GM23248 (cell line): ENCODE results near the gene FAM120A. TPM values are rescaled to one million over a fixed set of nuclear protein-coding genes. Genes with fewer than 3 reads are reported as not detected.

Source experiments
- DNase-seq: peaks from one replicate; pipeline ENCODE4 v3.0.0-alpha.2; 2015
- H2AFZ ChIP-seq: fragments of 200-600 bp; sonication (generic); 2 replicates; pipeline ENCODE4 v1.6.1; 2016; ENCODE audit warnings: antibody characterized with exemption
- H3F3A ChIP-seq: fragments of 200-600 bp; sonication (generic); 2 replicates; pipeline ENCODE4 v1.6.1; 2016; ENCODE audit warnings: mild to moderate bottlenecking, antibody characterized with exemption, mixed run types; ENCODE audit not compliant: insufficient read depth
- H3K27ac ChIP-seq: fragments of 200-600 bp; sonication (generic); 2 replicates; pipeline ENCODE4 v1.5.1; 2016; ENCODE audit warnings: mild to moderate bottlenecking
- H3K27me3 ChIP-seq: fragments of 200-600 bp; sonication (generic); replicated peaks from 2 replicates; pipeline ENCODE4 v1.6.1; 2016; ENCODE audit warnings: mild to moderate bottlenecking; ENCODE audit not compliant: insufficient read depth
- H3K36me3 ChIP-seq: fragments of 200-600 bp; sonication (generic); 2 replicates; pipeline ENCODE4 v1.6.1; 2016; ENCODE audit warnings: low read depth, mild to moderate bottlenecking
- H3K4me1 ChIP-seq: fragments of 200-600 bp; sonication (generic); 2 replicates; pipeline ENCODE4 v1.6.1; 2016; ENCODE audit warnings: mild to moderate bottlenecking; ENCODE audit not compliant: insufficient read depth
- H3K4me2 ChIP-seq: fragments of 200-600 bp; sonication (generic); one replicate; pipeline ENCODE4 v1.6.1; 2016; ENCODE audit warnings: mild to moderate bottlenecking; ENCODE audit not compliant: unreplicated experiment
- H3K4me3 ChIP-seq: fragments of 200-600 bp; sonication (generic); 2 replicates; pipeline ENCODE4 v1.5.1; 2016; ENCODE audit warnings: mild to moderate bottlenecking
- H3K79me2 ChIP-seq: fragments of 200-600 bp; sonication (generic); 2 replicates; pipeline ENCODE4 v1.6.1; 2016; ENCODE audit warnings: mild to moderate bottlenecking; ENCODE audit not compliant: insufficient read depth
- H3K9ac ChIP-seq: fragments of 200-600 bp; sonication (generic); 2 replicates; pipeline ENCODE4 v1.6.1; 2016; ENCODE audit warnings: mild to moderate bottlenecking
- H3K9me2 ChIP-seq: fragments of 200-600 bp; sonication (generic); 2 replicates; pipeline ENCODE4 v1.6.1; 2016; ENCODE audit warnings: mixed run types, mild to moderate bottlenecking, moderate library complexity; ENCODE audit not compliant: insufficient read depth
- H3K9me3 ChIP-seq: fragments of 200-600 bp; sonication (generic); one replicate; pipeline ENCODE4 v1.6.1; 2017; ENCODE audit warnings: low read depth
- H4K20me1 ChIP-seq: fragments of 200-600 bp; sonication (generic); 2 replicates; pipeline ENCODE4 v1.6.0; 2016; ENCODE audit not compliant: insufficient read depth
- EZH2 ChIP-seq: fragments of 200-600 bp; sonication (generic); IDR thresholded peaks from 2 replicates; pipeline ENCODE4 v1.6.1; 2018; ENCODE audit warnings: antibody characterized with exemption, mild to moderate bottlenecking; ENCODE audit not compliant: insufficient read depth, poor library complexity, severe bottlenecking
- EZH2phosphoT487 ChIP-seq: fragments of 200-600 bp; sonication (generic); IDR thresholded peaks from 2 replicates; pipeline ENCODE4 v1.6.1; 2018; ENCODE audit warnings: antibody characterized with exemption, moderate library complexity, mild to moderate bottlenecking, low read depth; ENCODE audit not compliant: insufficient read depth
- WGBS, 2 experiments: methylation state at CpG; one replicate each; pipeline ENCODE4 v1.1.6; 2015 to 2017; ENCODE audit warnings: low lambda C conversion rate in 2 of 2, low coverage in 1 of 2; ENCODE audit errors: missing lambda C conversion rate in 2 of 2; 5-methylcytosine and 5-hydroxymethylcytosine counted together
- in situ Hi-C: fragments of 300-500 bp; cut with MboI; formaldehyde crosslinking; loops from 2 replicates; pipeline ENCODE4 v1.15.0; 2020
- polyA plus RNA-seq: library from polyadenylated mRNA; unstranded; fragments of >200 nt; fragmentation: Nextera tagmentation; extraction: Ambion mirVana; gene quantifications from 2 replicates; pipeline ENCODE4 v1.2.1, GENCODE V29; 2016
- total RNA-seq: library from RNA; depleted of rRNA; stranded (reverse); fragments of >200 nt; shearing (Covaris generic); gene quantifications from 2 replicates; pipeline ENCODE4 v1.2.3, GENCODE V29; 2014

The FAM120A gene
- total and polyA plus RNA-seq, 2 experiments from 2014 or later = 28.9 to 90.5 TPM

- H3K4me3 ChIP-seq = no peak overlapping the region
- no peak for TF ChIP-seq EZH2phosphoT487
- TF ChIP-seq EZH2 = no peak
- H3K9me3 ChIP-seq = no peaks in the 10 kb centered on the region
- no peaks in the 10 kb centered on the region for H3F3A ChIP-seq
- in situ Hi-C loops = no loop called here
- no peaks in the 10 kb centered on the region for H3K27me3 ChIP-seq
- H3K4me1 ChIP-seq = peaks cover 9% of the 10 kb centered on the region; the same call in 1 of the 2 replicates
- H3K4me2 ChIP-seq = no peak overlapping the region
- peaks cover 97% of the 10 kb centered on the region for H3K79me2 ChIP-seq
- WGBS, 2 experiments = 52 to 56% methylated on average over 2 of the region's 2 CpGs
- H2AFZ ChIP-seq = no peak overlapping the region
- no peaks in the 10 kb centered on the region for H3K36me3 ChIP-seq
- H3K9ac ChIP-seq = no peak overlapping the region
- peak; percentile 19 for DNase-seq
- peaks cover 4% of the 10 kb centered on the region; the same call in 1 of the 2 replicates for H4K20me1 ChIP-seq
- no peaks in the 10 kb centered on the region for H3K9me2 ChIP-seq
- H3K27ac ChIP-seq = no peak overlapping the region
These were observed 141.7 kb downstream of the FAM120A start for GRCh38 chr9:93593144-93593658.

- H3K36me3 ChIP-seq = no peaks in the 10 kb centered on the region
- no peak overlapping the region for H3K27ac ChIP-seq
- no peaks in the 10 kb centered on the region for H3K9me3 ChIP-seq
- in situ Hi-C loops = no loop called here
- peaks cover 4% of the 10 kb centered on the region; the same call in 1 of the 2 replicates for H4K20me1 ChIP-seq
- no peaks in the 10 kb centered on the region for H3F3A ChIP-seq
- no peaks in the 10 kb centered on the region for H3K9me2 ChIP-seq
- WGBS, 2 experiments = 20 to 22% methylated on average over 8 to 9 of the region's 9 CpGs
- H3K4me3 ChIP-seq = no peak overlapping the region
- TF ChIP-seq EZH2 (no peak), EZH2phosphoT487 (no peak)
- no peaks in the 10 kb centered on the region for H3K27me3 ChIP-seq
- H3K4me2 ChIP-seq = no peak overlapping the region
- DNase-seq = no peak
- no peak overlapping the region for H3K9ac ChIP-seq
- peaks cover 97% of the 10 kb centered on the region for H3K79me2 ChIP-seq
- H3K4me1 ChIP-seq = peaks cover 9% of the 10 kb centered on the region; the same call in 1 of the 2 replicates
- H2AFZ ChIP-seq = no peak overlapping the region
These were observed 142.7 kb downstream of the FAM120A start for GRCh38 chr9:93594041-93594756.

GRCh38 chr9:93595461-93595860, 144.0 kb downstream of the FAM120A start:
- Histone ChIP-seq H3K4me1 (peaks cover 9% of the 10 kb centered on the region; the same call in 1 of the 2 replicates), H3K4me3 (no peak overlapping the region), H3K9ac (no peak overlapping the region), H3K4me2 (no peak overlapping the region), H3K9me3 (no peaks in the 10 kb centered on the region), H3K79me2 (peaks cover 98% of the 10 kb centered on the region), H2AFZ (no peak overlapping the region), H3F3A (no peaks in the 10 kb centered on the region), H3K9me2 (no peaks in the 10 kb centered on the region), H4K20me1 (peaks cover 4% of the 10 kb centered on the region; the same call in 1 of the 2 replicates), H3K27me3 (no peaks in the 10 kb centered on the region), H3K27ac (no peak overlapping the region), H3K36me3 (no peaks in the 10 kb centered on the region)
- DNase-seq = no peak
- 76 to 78% methylated on average over 5 of the region's 5 CpGs for WGBS, 2 experiments
- TF ChIP-seq EZH2phosphoT487 = no peak
- TF ChIP-seq EZH2 = no peak
- in situ Hi-C loops = no loop called here

GRCh38 chr9:93595861-93596365, 144.4 kb downstream of the FAM120A start:
- TF ChIP-seq EZH2 = no peak
- TF ChIP-seq EZH2phosphoT487 = no peak
- Histone ChIP-seq H3F3A (no peaks in the 10 kb centered on the region), H3K27ac (no peak overlapping the region), H3K9ac (no peak overlapping the region), H3K4me1 (peaks cover 9% of the 10 kb centered on the region; the same call in 1 of the 2 replicates), H3K4me3 (no peak overlapping the region), H3K36me3 (no peaks in the 10 kb centered on the region), H3K27me3 (no peaks in the 10 kb centered on the region), H3K9me2 (no peaks in the 10 kb centered on the region), H2AFZ (no peak overlapping the region), H4K20me1 (peaks cover 4% of the 10 kb centered on the region; the same call in 1 of the 2 replicates), H3K9me3 (no peaks in the 10 kb centered on the region), H3K4me2 (no peak overlapping the region), H3K79me2 (peaks cover 98% of the 10 kb centered on the region)
- in situ Hi-C loops = no loop called here
- WGBS, 2 experiments = 57 to 58% methylated on average over 5 of the region's 5 CpGs
- no peak for DNase-seq
